Heart right ventricle (tissue), 16 donors: ENCODE measurements around the gene PRDM5. TPM values are rescaled to one million over a fixed set of nuclear protein-coding genes. Genes with fewer than 3 reads are reported as not detected.

Source experiments
- ATAC-seq, 8 donors: fragments of 200-7000 bp; cut with Tn5 transposase; one replicate each; pipeline ENCODE4 v1.9.1; 2020; ENCODE audit warnings: mild to moderate bottlenecking in 8 of 8, moderate library complexity in 8 of 8, moderate number of reproducible peaks in 1 of 8
- DNase-seq, 2 donors: peaks; one replicate each; pipeline ENCODE4 v3.0.0-alpha.2; 2020
- H3K27ac ChIP-seq, 10 donors: fragments of 200-600 bp; sonication (generic) in 2 of 10; one replicate each; pipeline versions ENCODE4 v1.5.0 to v1.8.0; 2020 to 2022; ENCODE audit warnings: mild to moderate bottlenecking in 3 of 10
- H3K27me3 ChIP-seq, 7 donors: fragments of 200-600 bp; one replicate each; pipeline ENCODE4 v1.8.0; 2021 to 2022; ENCODE audit warnings: mild to moderate bottlenecking in 2 of 7
- H3K36me3 ChIP-seq, 9 donors: fragments of 200-600 bp; sonication (generic) in 1 of 9; one replicate each; pipeline versions ENCODE4 v1.5.0 to v1.8.0; 2020 to 2022; ENCODE audit warnings: mild to moderate bottlenecking in 2 of 9
- H3K4me1 ChIP-seq, 9 donors: fragments of 200-600 bp; sonication (generic) in 1 of 9; one replicate each; pipeline versions ENCODE4 v1.5.0 to v1.8.0; 2020 to 2022; ENCODE audit warnings: mild to moderate bottlenecking in 4 of 9
- H3K4me3 ChIP-seq, 10 donors: fragments of 200-600 bp; sonication (generic) in 2 of 10; one replicate each; pipeline versions ENCODE4 v1.5.0 to v1.8.0; 2020 to 2022; ENCODE audit warnings: mild to moderate bottlenecking in 7 of 10, moderate library complexity in 2 of 10
- H3K9me3 ChIP-seq, 11 donors: fragments of 200-600 bp in 10 of 11; sonication (generic) in 2 of 11; one replicate each; pipeline versions ENCODE4 v1.5.0 to v1.8.0; 2013 to 2022; ENCODE audit warnings: mild to moderate bottlenecking in 2 of 11, control low read depth in 1 of 11, moderate library complexity in 1 of 11
- WGBS, 2 donors: extraction: QIAGEN DNeasy Blood & Tissue Kit; methylation state at CpG; one replicate each; pipeline ENCODE4 v1.1.7; 2013; ENCODE audit warnings: inconsistent platforms in 1 of 2; 5-methylcytosine and 5-hydroxymethylcytosine counted together
- intact Hi-C, 10 donors: fragments of 100-400 bp; cut with DNase I; formaldehyde crosslinking; loops; one replicate each; pipeline versions ENCODE4 v1.11.1 to v1.14.2; 2022
- polyA plus RNA-seq, 2 donors: library from polyadenylated mRNA; stranded (reverse); fragments of 200-250 nt; gene quantifications; one replicate each; pipeline ENCODE4 v1.2.3, GENCODE V29; 2013
- total RNA-seq, 10 donors: library from RNA; stranded (reverse); fragmentation: NEBNext Ultra II Directional in 3 of 10; extraction: Animal tissue kit (Norgen Biotek cat#: 25700) in 3 of 10; gene quantifications; one replicate each; pipeline versions ENCODE4 v1.2.1 to v1.2.4, GENCODE V29; 2021 to 2023
- TF ChIP-seq, protein P1 (sequence below), 9 donors: fragments of 200-600 bp; sonication (generic) in 2 of 9; IDR thresholded peaks; one replicate each; pipeline versions ENCODE4 v1.5.0 to v1.8.0; 2021 to 2022; ENCODE audit warnings: antibody characterized with exemption in 9 of 9, mild to moderate bottlenecking in 5 of 9, moderate library complexity in 1 of 9
- donor health status: Arrhythmogenic right ventricular cardiomyopathy.
- donor health status: ischemic (EF 13 %, LVEDD 7.1; RV severe dilation, severe dysfunction).
- donor health status: healthy with polysubstance abuse.
- donor health status: DM: no; HTN: yes; CAD: no.
- donor health status: DM: no; HTN: no; CAD: no.
- donor health status: ischemic (EF 25% LVEDD 6.9; RV normal size, moderate dysfunction).
- donor health status: ischemic (EF 25% LVEDD 5.7; RV mildly dilated, moderate dysfunction).
- donor health status: healthy.
- donor health status: DM: yes; HTN: yes; CAD: no.
- donor health status: Ischemic cardiomyopathy.
- donor health status: ischemic (EF 35%, LVEDD 5.7; RV mildly dilated, moderate dysfunction).
- donor health status: nonischemic (EF 11% LVEDD 7.7; RV severe dilation, severe dysfunction).
- donor health status: DM: yes; HTN: yes; CAD: no.
- donor health status: PGD.
- donor health status: ischemic (EF 29% LVEDD 5.4; RV normal size, mild dysfunction).
- donor health status: nonischemic (EF 23%, LVEDD 6.1; RV moderate dilation, normal function).

The PRDM5 gene
- total and polyA plus RNA-seq, 12 donors, result 1.5 to 20.5 (median 12.1) TPM

- DNase-seq (no peak), ATAC-seq (no peak)
- Histone ChIP-seq H3K27ac (no peak overlapping the region), H3K9me3 (no peaks in the 10 kb centered on the region), H3K36me3 (no peaks in the 10 kb centered on the region), H3K4me1 (peaks cover 0 to 16% (median 0%) of the 10 kb centered on the region in 9 donors), H3K4me3 (no peak overlapping the region), H3K27me3 (no peaks in the 10 kb centered on the region)
- TF ChIP-seq, protein P1, sequence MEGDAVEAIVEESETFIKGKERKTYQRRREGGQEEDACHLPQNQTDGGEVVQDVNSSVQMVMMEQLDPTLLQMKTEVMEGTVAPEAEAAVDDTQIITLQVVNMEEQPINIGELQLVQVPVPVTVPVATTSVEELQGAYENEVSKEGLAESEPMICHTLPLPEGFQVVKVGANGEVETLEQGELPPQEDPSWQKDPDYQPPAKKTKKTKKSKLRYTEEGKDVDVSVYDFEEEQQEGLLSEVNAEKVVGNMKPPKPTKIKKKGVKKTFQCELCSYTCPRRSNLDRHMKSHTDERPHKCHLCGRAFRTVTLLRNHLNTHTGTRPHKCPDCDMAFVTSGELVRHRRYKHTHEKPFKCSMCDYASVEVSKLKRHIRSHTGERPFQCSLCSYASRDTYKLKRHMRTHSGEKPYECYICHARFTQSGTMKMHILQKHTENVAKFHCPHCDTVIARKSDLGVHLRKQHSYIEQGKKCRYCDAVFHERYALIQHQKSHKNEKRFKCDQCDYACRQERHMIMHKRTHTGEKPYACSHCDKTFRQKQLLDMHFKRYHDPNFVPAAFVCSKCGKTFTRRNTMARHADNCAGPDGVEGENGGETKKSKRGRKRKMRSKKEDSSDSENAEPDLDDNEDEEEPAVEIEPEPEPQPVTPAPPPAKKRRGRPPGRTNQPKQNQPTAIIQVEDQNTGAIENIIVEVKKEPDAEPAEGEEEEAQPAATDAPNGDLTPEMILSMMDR (IDR thresholded peaks at IDR 0.05), result no peak
- intact Hi-C loops, result no loop called here
- 87 to 94% methylated on average over 2 of the region's 2 CpGs for WGBS, 2 donors
Observed at GRCh38 chr4:120761070-120761469, 161.5 kb downstream of the PRDM5 start.

DNA sequence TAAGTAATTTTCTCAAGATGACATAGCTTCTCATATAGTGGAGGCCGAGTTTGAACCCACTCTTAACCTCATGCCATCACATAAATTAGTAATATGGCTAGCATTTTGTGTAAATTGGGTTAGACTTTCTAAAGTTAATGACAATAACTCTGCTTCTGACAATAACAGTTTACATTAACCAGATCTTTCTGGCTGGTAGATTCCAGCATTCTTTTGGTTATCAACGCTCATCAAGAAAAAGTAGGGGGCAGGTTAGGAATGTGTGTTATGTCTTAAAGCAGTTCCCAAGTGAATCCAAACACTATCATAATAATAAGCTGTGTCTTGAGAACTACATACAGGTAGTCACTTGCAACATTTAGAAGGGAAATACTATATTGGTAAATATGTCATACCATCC is 162.5 kb downstream of the PRDM5 start:
- Histone ChIP-seq H3K9me3 (no peaks in the 10 kb centered on the region), H3K4me3 (no peak overlapping the region), H3K27me3 (no peaks in the 10 kb centered on the region), H3K4me1 (peaks cover 0 to 14% (median 0%) of the 10 kb centered on the region in 9 donors), H3K36me3 (no peaks in the 10 kb centered on the region), H3K27ac (no peak overlapping the region)
- intact Hi-C loops, result no loop called here
- TF ChIP-seq, protein P1 (IDR thresholded peaks at IDR 0.05), result no peak
- 83 to 92% methylated on average over 2 of the region's 2 CpGs for WGBS, 2 donors
- ATAC-seq (no peak), DNase-seq (no peak)

- peaks cover 0 to 15% (median 0%) of the 10 kb centered on the region in 9 donors for H3K4me1 ChIP-seq
- peaks cover 0 to 13% (median 0%) of the 10 kb centered on the region in 9 donors for H3K36me3 ChIP-seq
- intact Hi-C loops, result no loop called here
- ATAC-seq, result no peak
- H3K27me3 ChIP-seq, result no peaks in the 10 kb centered on the region
- DNase-seq, result no peak
- no peak overlapping the region for H3K4me3 ChIP-seq
- H3K9me3 ChIP-seq, result peaks cover 0 to 10% (median 4%) of the 10 kb centered on the region in 11 donors
- H3K27ac ChIP-seq, result peak overlapping the region in 2 of 10 donors; percentile 45 to 55
- 59 to 71% methylated on average over 1 of the region's 1 CpG for WGBS, 2 donors
- TF ChIP-seq, protein P1 (IDR thresholded peaks at IDR 0.05), result no peak
Observed at GRCh38 chr4:120755864-120756263, 166.7 kb downstream of the PRDM5 start.

GRCh38 chr4:120754590-120754989 is 167.9 kb downstream of the PRDM5 start:
- 47 to 66% methylated on average over 4 of the region's 4 CpGs for WGBS, 2 donors
- H3K9me3 ChIP-seq, result peaks cover 0 to 22% (median 8%) of the 10 kb centered on the region in 11 donors
- H3K4me3 ChIP-seq, result no peak overlapping the region
- DNase-seq, result peak; percentile 23 to 32
- peaks cover 0 to 24% (median 0%) of the 10 kb centered on the region in 9 donors for H3K36me3 ChIP-seq
- ATAC-seq, result peak; percentile 67 to 94 (median 84)
- no peaks in the 10 kb centered on the region for H3K27me3 ChIP-seq
- intact Hi-C loops, result no loop called here
- TF ChIP-seq, protein P1 (IDR thresholded peaks at IDR 0.05), result no peak
- peaks cover 0 to 14% (median 0%) of the 10 kb centered on the region in 9 donors for H3K4me1 ChIP-seq
- H3K27ac ChIP-seq, result peak overlapping the region in 5 of 10 donors; percentile 21 to 57 (median 45)
